GM19397 (cell line): Measurements from ENCODE around the gene DNMT3A.
A peak's percentile ranks its signal among the peaks of the same experiment; 100 is the strongest.

Experiments used
- ATAC-seq: cut with Tn5 transposase; IDR thresholded peaks from one replicate; pipeline ENCODE4 v1.9.1; 2021; ENCODE audit warnings: mild to moderate bottlenecking, moderate library complexity; ENCODE audit not compliant: unreplicated experiment

DNMT3A gene

GRCh38 chr2:25262288-25262687 is 79.4 kb downstream of the DNMT3A start:
- no peak for ATAC-seq

- no peak for ATAC-seq
Observed at GRCh38 chr2:25259737-25260124, 82.0 kb downstream of the DNMT3A start.

DNA sequence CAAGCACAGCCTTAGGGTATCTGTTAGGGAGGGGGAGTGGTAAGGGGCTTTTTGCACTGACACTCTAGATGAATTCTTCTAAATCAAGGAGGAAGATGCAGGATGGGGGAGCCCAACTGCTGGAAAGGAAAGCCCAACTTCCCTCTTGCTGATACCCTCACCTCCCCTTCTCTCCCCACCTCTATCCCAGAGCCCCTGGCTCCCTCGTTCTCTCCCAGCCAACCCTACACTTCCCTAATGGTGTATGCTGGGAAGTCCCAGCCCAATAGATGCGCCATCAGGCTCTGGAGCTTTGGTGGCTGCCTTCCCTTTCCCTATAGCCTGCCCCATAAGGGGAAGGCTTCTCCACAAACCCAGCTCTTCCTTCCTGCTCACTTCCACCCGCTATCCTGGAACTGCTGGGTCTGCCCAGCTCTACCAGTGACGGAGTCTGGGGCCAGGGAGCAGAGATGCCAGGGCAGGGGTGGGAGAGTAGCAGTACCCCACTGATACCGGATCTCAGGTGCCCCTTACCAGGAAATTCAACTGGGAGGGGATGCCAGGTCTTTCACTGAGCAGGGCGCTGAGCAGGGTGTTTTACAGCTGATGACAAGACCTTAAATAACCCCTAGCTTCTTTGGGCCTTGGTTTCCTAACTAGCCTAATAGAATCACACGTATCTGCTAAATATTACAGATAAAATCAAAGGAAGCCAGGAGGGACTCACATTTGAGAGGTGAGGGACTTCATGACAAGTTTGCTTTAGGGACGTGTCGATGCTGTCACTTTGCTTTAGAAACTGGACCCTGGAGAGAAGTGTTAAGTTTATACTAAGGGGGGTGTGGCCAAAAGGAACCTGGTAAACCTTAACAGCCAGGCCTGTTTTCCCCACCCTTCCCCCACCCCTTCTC is 82.6 kb downstream of the DNMT3A start:
- no peak for ATAC-seq

GRCh38 chr2:25257931-25258846 is 83.5 kb downstream of the DNMT3A start:
- no peak for ATAC-seq

DNA sequence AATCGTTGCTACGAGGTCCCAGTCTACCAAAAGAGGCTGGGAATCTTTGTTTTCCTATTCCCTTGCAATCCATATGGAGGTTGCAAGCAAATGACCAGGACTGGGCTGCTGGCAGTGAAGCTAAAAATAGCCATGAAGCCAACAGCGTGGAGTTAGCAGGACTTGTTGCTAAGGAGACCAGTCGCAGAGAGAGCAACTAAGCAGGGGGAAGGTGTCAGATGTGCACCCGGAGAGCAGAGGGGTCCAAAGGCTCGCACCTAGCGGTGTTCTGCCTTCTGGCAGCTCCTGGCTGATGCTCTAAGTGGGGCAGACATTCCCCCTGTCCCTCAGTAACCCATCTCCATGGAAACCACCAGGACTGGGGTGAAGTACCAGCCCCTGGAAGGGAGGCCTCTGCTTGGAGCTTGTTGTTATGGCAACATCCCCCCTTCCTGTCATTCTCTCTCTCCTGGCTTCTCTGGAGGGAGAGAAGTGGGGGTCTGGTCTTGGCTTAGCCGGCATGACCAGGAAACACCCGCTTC is 84.6 kb downstream of the DNMT3A start:
- no peak for ATAC-seq

GRCh38 chr2:25256488-25256875 is 85.2 kb downstream of the DNMT3A start:
- no peak for ATAC-seq

DNA sequence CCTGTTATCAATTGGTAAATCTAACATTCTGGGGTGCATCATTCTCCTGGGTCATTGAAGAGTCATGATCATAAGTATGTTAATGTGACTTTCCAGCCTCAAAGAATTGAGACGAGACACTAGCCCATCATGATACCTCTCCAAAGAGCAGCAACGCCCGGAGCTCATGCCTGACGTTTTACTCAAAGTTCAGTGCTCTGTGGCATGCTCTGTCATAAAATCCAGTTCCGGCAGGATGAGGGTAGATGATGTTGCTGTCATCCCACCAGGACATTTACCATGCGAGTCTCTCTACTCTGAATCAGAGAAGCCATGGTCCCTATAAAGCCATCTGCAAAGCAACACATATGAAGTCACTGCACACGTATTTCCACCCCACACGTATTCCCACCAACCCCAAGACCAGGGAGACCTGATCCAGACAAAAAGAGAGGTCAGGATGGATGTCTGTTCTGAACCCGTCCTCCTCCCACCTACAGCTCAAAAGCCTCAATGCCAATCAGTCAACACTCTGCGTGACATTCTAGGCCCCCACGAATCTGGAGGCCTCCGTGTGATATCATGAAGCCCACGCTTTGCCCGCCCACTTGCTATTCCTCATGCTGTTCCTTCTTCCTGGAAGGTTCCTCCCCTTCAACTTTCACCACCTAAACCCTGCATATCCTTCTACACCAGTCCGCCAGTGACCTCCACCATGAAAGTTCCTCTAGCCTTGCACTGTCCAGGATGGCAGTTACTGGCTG is 85.8 kb downstream of the DNMT3A start:
- no peak for ATAC-seq

DNA sequence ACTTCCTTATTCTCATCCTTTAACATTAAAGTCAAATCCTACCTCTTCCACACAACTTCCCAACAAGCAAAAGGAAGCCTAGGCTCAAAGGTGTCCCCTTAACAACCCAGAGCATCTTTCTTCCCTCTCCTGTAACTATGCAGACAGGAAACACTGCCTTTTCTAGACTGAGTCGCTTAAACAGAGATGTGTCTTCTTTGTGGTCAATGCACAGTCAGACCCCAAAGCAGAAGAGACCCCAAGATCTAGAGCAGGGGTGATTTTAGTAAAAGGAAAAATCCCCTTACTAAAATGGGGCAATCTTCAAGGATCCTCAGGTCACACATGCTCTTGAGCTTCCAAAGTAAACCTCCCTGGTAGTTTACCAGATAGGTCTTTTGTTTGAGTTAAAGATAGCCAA is 86.8 kb downstream of the DNMT3A start:
- ATAC-seq = no peak

GRCh38 chr2:25253153-25253626 is 88.5 kb downstream of the DNMT3A start:
- ATAC-seq = no peak

DNA sequence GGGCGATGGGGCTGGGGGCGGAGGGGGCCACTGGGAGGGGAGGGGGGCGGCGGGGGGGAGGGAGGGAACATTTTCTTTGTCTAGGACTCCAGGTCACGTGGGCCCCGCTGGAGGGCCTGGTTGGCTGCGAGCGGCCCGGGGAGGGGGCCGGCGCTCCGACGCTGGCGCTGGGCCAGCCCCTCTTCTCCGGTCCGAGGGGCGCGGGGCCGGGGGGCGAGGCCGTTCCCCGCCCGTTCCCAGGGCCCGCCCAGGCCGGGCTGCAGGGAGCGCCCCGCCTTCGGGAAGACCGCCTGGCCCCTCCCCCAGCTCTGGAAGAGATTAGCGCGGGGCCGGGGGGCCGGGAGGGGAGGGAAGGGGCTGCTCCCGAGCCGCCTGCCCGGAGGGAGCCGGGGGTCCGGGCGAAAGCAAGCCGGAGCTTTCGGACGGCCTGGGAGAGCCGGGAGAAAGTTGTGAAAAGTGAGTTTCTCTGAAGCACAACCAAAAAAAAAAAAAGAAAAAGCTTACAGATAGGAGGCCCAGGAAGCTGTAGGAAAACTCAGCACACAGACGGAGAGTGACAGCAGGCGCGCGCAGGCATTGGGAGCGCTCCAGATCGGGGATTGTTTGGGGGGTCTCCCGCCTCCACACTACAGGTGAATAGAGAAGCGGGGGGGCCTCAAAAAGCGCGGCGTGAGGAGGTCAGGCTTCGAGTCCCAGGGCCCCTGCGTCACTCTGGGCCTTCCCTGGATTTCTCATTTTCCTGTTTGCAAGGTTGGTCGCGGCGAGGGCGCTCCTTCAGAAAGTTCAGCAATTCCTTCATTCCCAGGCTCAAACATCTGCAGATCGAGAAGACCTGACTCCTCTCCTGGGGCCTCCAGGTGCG is 89.2 kb downstream of the DNMT3A start:
- ATAC-seq = peak; percentile 59

GRCh38 chr2:25251422-25252273 is 90.1 kb downstream of the DNMT3A start:
- peak; percentile 37 for ATAC-seq

GRCh38 chr2:25251071-25251421 is 90.7 kb downstream of the DNMT3A start:
- no peak for ATAC-seq

DNA sequence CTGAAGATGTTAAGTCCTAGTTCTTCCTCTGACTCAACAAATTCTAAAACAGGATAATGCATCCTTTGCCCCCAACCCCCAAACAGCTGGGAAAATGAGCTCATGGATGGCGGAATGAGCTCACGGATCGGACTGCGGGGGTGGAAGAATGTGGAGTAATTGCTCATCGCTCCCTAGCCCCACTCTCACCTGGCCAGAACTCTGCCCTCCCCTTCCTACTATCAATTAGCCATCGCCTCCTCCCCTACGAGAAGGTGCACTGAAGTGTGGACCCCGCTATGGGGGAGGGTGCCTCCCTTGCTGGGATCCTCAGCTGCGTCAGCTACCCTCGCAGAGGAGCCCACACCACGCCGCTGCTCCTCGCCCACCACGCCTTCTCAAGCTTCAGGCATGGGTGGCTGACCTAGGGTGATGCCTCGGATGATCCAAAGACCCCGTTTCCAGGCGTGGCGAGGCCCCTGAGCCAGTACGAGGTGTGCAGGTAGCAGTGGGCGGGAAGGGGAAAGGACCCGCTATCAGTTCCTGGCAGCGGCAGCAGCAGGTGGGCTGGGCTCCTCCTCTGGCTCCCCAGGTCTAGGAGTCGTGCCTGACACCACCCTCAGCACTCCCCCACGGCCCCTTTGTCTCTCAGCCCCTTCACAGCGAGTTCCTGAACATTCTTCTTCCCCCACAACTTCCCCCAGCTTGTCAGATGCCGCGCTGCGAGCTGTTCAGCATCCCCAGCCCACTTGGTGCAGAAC is 91.2 kb downstream of the DNMT3A start:
- ATAC-seq = no peak

DNA sequence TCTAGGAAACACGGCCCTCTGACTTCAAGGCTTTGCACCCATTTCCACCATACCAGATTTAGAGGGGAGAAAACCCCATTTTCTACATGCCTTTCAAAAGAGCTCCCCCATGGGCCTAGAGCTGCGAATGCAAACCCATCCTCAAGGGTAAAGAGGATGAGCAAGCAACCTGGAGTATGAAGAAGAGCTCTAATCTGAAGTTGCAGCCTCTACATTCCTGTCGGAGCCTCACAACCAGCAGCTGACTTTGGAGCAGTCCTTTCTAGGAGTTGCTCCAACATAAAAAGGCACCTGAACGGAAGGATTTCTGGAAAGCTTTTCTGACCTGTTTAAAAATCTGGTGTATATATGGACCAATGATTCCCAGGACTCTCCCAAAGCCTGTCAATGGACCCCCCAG is 91.9 kb downstream of the DNMT3A start:
- no peak for ATAC-seq

- no peak for ATAC-seq
Observed at GRCh38 chr2:25247792-25248512, 93.8 kb downstream of the DNMT3A start.

- no peak for ATAC-seq
Observed at GRCh38 chr2:25246558-25247290, 95.0 kb downstream of the DNMT3A start.

- no peak for ATAC-seq
Observed at GRCh38 chr2:25246001-25246400, 95.7 kb downstream of the DNMT3A start.
